ENCODE measurements around the gene CDC73. TPM values are rescaled to one million over a fixed set of nuclear protein-coding genes. Genes with fewer than 3 reads are reported as not detected.

The CDC73 gene
- total and polyA plus RNA-seq, 2 of the 13 experiments (the other 11 are each of a cell fraction or from before 2014, with no cell fraction given), result 20.2 to 26.3 TPM

GRCh38 chr1:193113258-193113991 lies 8.4 kb upstream of the CDC73 start (continued):
- TF ChIP-seq ARNT2 (CRISPR knock-in tag; IDR thresholded peaks at IDR 0.05; ENCODE audit: low read depth) (no peak), RORA (CRISPR knock-in tag; IDR thresholded peaks at IDR 0.05) (no peak), ZNF205 (CRISPR knock-in tag; IDR thresholded peaks at IDR 0.05) (no peak), SAP130 (CRISPR knock-in tag; IDR thresholded peaks at IDR 0.05; ENCODE audit: low read depth) (0 out of 2 replicates have a peak, but pooled peaks have one; percentile 10), MAFF (IDR thresholded peaks at IDR 0.05; ENCODE audit: low read depth, low read length) (peak; percentile 66), ZBTB38 (CRISPR knock-in tag; IDR thresholded peaks at IDR 0.05) (peak; percentile 76), PATZ1 (CRISPR knock-in tag; IDR thresholded peaks at IDR 0.05) (0 out of 2 replicates have a peak, but pooled peaks have one; percentile 13), ZNF660 (CRISPR knock-in tag; IDR thresholded peaks at IDR 0.05; ENCODE audit: borderline replicate concordance, low read depth) (no peak), ZSCAN31 (CRISPR knock-in tag; IDR thresholded peaks at IDR 0.05; ENCODE audit: low read depth) (0 out of 2 replicates have a peak, but pooled peaks have one; percentile 34)

GRCh38 chr1:193113992-193114332 lies 7.9 kb upstream of the CDC73 start:
- Histone ChIP-seq H3K36me3 (replicated peaks in 1 of 2; ENCODE audit: control insufficient read depth in 1 of 2, insufficient read depth in 2 of 2, low read length in 2 of 2) (no peaks in the 10 kb centered on the region), H3K4me3 (replicated peaks in 1 of 3; ENCODE audit: insufficient read depth in 1 of 3, low read depth in 2 of 3, low read length in 3 of 3) (peak overlapping the region; percentile 8 to 36 (median 11); a peak in 4 of 6 replicates), H3K4me1 (ENCODE audit: insufficient read depth, low read length) (peaks cover 78% of the 10 kb centered on the region), H3K9me3 (ENCODE audit: low read length) (no peaks in the 10 kb centered on the region), H3K4me2 (ENCODE audit: low read depth, low read length) (peak overlapping the region; percentile 30), H3K27me3 (ENCODE audit: control insufficient read depth in 1 of 2, insufficient read depth in 2 of 2, low read length in 2 of 2) (no peaks in the 10 kb centered on the region), H3K9ac (ENCODE audit: insufficient read depth, low read depth, low read length) (peak overlapping the region; percentile 25; the same call in 1 of the 2 replicates), H3K27ac (ENCODE audit: extremely low read length, insufficient read depth, low read length) (peak overlapping the region; percentile 86), H2AFZ (ENCODE audit: low read length) (no peak overlapping the region), H4K20me1 (ENCODE audit: insufficient read depth, low read length) (no peaks in the 10 kb centered on the region), H3K79me2 (ENCODE audit: insufficient read depth, low read length) (no peaks in the 10 kb centered on the region)
- intact Hi-C loops (cut with micrococcal nuclease; ENCODE audit: unreplicated experiment), result no loop called here
- ATAC-seq (no peak), FAIRE-seq (no peak), DNase-seq (ENCODE audit: low spot score) (no peak)
- TF ChIP-seq ZEB1 (IDR thresholded peaks at IDR 0.05; ENCODE audit: insufficient replicate concordance, low read depth), result no peak
- TF ChIP-seq SRF (IDR thresholded peaks at IDR 0.05; ENCODE audit: low read depth, low read length), result 0 out of 2 replicates have a peak, but pooled peaks have one; percentile 12
- BruUV-seq (replicated peaks), result no TSS peak
- in situ Hi-C loops (cut with HindIII; ENCODE audit: extremely low pct_ligation_motif_present, low pct_unique_long_range_greater_than_20kb), result no loop called here
- ChIA-PET CTCF (ENCODE audit: low intra/inter-chr PET ratio, low total read pairs) (no interaction called here), POLR2A (interaction anchor here (2.8 kb wide), 1 partner anchor 8 kb away, joined by 14 read pairs; the partner anchor contains the start of gene CDC73)

Data from HepG2 (cell line).